ENCODE results near the gene MAP3K5.

MAP3K5 gene

DNA sequence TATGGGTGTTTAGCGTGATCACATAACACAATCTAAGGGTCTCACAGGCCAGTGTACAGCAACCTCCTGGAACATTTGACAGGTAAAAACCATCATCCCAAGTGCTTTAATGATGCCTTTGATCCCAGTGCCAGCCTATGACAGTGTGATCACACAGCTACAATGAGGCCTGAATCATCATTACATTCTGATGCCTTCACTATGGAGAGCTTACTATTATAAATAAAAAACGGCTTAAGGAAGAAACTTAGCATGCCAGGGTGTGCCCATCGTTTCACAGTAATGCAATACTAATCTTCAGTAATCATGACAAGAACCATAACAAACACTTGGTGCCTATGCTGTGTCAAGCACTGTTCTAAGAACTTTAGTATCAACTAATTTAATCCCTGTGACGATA, 253.4 kb downstream of the MAP3K5 start:
- DNase-seq (ENCODE audit: low read depth): no peak

- no peak for DNase-seq (ENCODE audit: low read depth)
Observed at GRCh38 chr6:136535880-136536650, 256.2 kb downstream of the MAP3K5 start.

DNA sequence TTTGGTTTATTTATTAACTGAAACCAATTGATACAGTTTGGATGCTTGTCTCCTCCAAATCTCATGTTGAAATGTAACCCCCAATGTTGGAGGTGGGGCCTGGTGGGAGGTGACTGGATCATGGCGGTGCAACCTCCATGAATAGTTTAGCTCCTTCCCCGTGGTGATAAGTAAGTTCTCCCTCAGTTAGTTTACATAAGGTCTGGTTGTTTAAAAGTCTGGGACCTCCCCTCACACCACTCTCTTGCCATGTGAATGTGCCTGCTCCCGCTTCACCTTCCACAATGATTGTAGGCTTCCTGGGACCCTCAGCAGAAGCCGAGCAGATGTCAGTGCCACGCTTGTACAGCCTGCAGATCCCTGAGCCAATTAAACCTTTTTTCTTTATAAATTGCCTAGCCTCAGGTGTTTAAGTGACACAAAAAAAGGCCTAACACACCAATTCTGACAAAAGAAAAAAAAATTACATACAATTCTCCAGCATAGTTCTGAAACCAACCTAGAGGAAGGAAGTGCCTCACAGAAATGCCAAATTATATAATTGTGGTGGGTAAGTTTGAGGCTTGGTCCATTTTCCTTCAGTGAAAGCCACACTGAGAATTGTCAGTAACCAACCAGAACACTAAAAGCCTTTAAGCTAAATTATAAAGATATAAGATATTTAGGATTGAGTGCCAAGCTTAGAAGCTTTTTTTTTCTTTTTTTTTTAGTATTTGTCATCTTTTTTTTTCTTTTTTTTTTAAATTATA, 257.1 kb downstream of the MAP3K5 start:
- no peak for DNase-seq (ENCODE audit: low read depth)

GRCh38 chr6:136534268-136534667, 258.0 kb downstream of the MAP3K5 start:
- DNase-seq (ENCODE audit: low read depth): no peak

DNA sequence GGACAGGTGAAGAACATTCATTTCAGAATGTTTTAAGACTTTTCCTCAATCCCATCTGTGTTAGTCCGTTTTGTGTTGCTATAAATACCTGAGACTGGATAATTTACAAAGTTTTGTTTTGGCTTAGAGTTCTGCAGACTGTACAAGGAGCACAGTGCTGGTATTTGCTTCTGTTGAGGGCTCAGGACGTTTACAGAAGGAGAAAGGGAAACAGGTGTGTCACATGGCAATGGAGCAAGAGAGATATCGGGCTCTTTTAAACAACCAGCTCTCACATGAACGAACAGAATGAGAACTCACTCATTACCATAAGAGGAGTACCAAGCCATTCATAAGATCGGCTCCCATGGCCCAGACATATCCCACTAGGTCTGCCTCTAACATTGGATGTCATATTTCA, 258.8 kb downstream of the MAP3K5 start:
- DNase-seq (ENCODE audit: low read depth): no peak

GRCh38 chr6:136532030-136532429, 260.2 kb downstream of the MAP3K5 start:
- no peak for DNase-seq (ENCODE audit: low read depth)

DNA sequence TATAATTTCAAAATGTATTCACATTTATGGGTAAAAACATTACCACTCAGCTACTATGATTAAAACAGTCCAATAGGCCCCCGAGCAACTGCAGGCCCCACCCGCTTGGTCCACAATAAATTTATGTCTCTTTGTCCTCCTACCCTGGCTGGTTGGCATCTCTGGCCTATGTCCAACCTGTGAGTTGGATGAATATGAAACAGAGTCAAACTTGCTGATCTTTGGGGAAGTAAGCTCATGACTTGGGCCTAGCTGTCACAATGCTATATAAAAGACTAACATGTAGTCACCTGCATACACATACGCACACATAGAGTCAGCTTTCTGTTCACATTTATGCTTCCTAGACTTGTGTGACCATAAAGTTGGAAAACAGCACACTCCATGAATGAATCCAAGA, 262.6 kb downstream of the MAP3K5 start:
- DNase-seq (ENCODE audit: low read depth): no peak

- no peak for DNase-seq (ENCODE audit: low read depth)
Observed at GRCh38 chr6:136528477-136528876, 263.8 kb downstream of the MAP3K5 start.

DNA sequence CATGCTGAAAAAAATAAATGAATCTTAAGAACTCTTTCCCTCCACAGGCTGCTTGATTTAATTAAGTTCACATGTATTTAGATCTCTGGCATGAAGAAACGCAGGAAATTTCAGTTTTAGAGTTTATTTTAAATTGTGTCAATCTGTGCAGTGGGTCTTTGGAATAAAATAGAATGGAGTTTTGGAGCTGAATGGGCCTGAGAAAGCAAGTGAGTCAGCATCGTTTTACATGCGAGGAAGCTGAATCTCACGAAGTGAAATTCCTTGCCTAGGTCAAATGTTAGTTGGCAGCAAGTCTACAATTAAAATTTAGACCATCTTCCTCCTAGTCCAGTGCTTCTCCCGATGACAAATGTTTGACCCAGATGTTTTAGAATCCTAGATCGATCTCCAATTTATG, 264.4 kb downstream of the MAP3K5 start:
- DNase-seq (ENCODE audit: low read depth): peak; percentile 33

DNA sequence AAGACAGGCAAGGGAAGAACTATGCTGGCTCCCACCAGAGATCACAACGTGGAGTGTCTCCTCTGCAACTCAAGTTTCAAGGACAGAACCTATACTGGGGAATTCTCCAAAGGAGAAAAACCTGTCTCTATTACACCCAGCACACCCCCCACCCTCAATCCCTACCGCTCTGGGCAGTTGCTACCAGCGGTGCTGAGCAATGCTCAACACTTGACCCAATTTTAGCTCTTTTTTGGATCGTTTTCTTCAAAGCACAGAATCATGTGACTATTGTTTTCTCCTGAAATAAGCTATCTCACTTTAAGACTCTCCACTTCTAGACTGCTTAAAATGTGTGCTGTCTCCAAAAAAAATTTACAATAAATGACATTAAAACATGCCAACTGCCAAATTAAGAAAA, 265.3 kb downstream of the MAP3K5 start:
- no peak for DNase-seq (ENCODE audit: low read depth)

GRCh38 chr6:136526196-136526930, 265.9 kb downstream of the MAP3K5 start:
- DNase-seq (ENCODE audit: low read depth): peak; percentile 50

GRCh38 chr6:136525586-136526195, 266.6 kb downstream of the MAP3K5 start:
- no peak for DNase-seq (ENCODE audit: low read depth)

- no peak for DNase-seq (ENCODE audit: low read depth)
Observed at GRCh38 chr6:136524936-136525413, 267.3 kb downstream of the MAP3K5 start.

GRCh38 chr6:136524339-136524935, 267.8 kb downstream of the MAP3K5 start:
- no peak for DNase-seq (ENCODE audit: low read depth)

- DNase-seq (ENCODE audit: low read depth): no peak
Observed at GRCh38 chr6:136523196-136523595, 269.1 kb downstream of the MAP3K5 start.

DNA sequence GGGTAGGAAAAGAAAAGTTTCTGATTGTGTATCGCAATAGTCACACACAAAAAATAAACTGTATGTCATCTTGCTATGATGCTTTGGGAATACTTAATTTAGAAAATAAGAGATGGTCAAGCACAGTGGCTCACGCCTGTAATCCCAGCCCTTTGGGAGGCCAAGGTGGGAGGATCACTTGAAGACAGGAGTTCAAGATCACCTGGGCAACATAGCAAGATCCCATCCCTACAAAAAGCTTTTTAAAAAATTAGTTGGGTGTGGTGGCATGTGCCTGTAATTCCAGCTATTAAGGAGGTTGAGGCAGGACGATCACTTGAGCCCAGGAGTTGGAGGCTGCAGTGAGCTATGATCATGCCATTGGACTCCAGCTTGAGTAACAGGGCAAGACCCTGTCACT, 269.6 kb downstream of the MAP3K5 start:
- no peak for DNase-seq (ENCODE audit: low read depth)

DNA sequence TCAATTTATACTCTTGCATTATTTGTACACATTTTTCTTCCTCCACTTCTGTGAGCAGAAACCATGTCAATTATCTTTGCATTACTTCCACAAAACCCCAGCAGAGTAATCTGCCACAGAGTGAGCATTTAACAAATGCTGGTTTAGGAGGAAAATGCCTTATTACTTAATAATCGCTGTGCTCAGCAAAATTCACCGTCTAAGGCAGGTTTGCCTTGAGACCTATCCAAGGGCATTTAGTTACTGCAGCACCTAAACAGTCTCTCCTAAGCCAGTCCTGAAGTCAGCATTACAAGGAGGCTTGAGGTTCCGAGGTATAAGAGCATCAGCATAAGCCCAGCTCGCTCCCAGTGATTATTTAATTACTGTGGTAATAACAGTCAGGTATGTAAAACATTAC, 270.4 kb downstream of the MAP3K5 start:
- no peak for DNase-seq (ENCODE audit: low read depth)

- no peak for DNase-seq (ENCODE audit: low read depth)
Observed at GRCh38 chr6:136521427-136521826, 270.9 kb downstream of the MAP3K5 start.

DNA sequence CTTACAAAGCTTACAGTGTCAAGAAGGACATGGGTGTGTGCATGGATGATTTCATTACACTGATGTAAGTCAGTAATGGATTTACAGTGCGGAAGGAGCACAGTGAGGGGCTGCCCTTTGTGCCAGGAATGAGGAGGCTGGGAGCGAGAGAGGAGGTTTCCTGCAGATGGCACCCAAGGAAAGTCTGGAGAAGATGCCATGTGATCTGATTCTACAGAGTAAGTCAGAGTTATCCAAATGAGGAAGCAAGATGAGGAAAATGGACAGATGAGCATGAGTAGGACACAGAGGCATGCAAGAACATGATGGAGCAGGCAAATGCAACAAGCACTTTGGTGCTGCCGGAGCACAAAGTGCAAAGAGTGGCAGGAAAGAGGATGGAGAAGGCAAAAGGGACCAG, 271.8 kb downstream of the MAP3K5 start:
- no peak for DNase-seq (ENCODE audit: low read depth)

DNA sequence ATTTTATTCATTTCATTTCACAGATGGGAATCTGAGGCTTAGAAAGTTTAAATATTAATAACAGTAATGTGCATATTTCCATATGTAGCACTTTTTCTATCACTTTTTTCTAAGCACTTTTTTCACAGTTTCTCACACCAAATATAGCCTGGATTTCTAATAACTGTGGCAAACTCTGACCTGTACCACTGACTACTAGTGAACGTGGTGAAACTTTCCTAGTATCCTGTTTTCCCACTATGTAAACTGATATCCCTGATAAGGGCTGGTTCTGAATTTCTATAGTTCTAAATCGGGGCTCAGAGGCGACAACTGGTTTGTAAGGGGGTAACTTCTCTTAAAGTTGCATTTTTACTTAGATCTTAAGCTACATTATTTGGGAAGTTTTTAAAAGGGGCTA, 274.7 kb downstream of the MAP3K5 start:
- no peak for DNase-seq (ENCODE audit: low read depth)

GRCh38 chr6:136517002-136517401, 275.3 kb downstream of the MAP3K5 start:
- no peak for DNase-seq (ENCODE audit: low read depth)

- DNase-seq (ENCODE audit: low read depth): no peak
Observed at GRCh38 chr6:136514591-136514990, 277.7 kb downstream of the MAP3K5 start.
